BJ (cell line): ENCODE data around the gene XK. TPM values are rescaled to one million over a fixed set of nuclear protein-coding genes. Genes with fewer than 3 reads are reported as not detected.
"Not testable (repeated sequence)": the region's sequence is repeated elsewhere in the genome, so short reads cannot be mapped to it uniquely, and the experiment has no call there.

Experiments
- CTCF ChIA-PET: fragments of 350-600 bp; formaldehyde crosslinking; extraction: SDS; loops from one replicate; lab custom pipeline; 2021; ENCODE audit warnings: antibody characterized with exemption, inconsistent platforms; lab: Yijun Ruan, JAX
- POLR2A ChIA-PET: fragments of 300-600 bp; sonication (Branson Sonifier 250); formaldehyde crosslinking; extraction: SDS; loops from one replicate; lab custom pipeline; 2021; ENCODE audit warnings: antibody characterized with exemption; lab: Charles Lee
- DNase-seq: peaks from one replicate; pipeline ENCODE4 v3.0.0-alpha.2; 2011; ENCODE audit warnings: low read depth
- H3K27me3 ChIP-seq: 2 replicates; pipeline ENCODE4 v1.6.0; 2011; ENCODE audit warnings: low read length; ENCODE audit not compliant: control insufficient read depth, insufficient read depth
- H3K36me3 ChIP-seq: 2 replicates; pipeline ENCODE4 v1.5.1; 2011; ENCODE audit warnings: low read length; ENCODE audit not compliant: control insufficient read depth, insufficient read depth
- H3K4me3 ChIP-seq: 2 replicates; pipeline ENCODE4 v1.5.1; 2011; ENCODE audit warnings: low read depth, mild to moderate bottlenecking, control low read depth, low read length
- polyA plus RNA-seq: library from polyadenylated mRNA; depleted of rRNA; stranded (reverse); fragments of >200 nt; gene quantifications from 2 replicates; pipeline ENCODE4 v1.2.3, GENCODE V29; 2011
- TF ChIP-seq, protein P1 (sequence below): IDR thresholded peaks from 2 replicates; pipeline ENCODE4 v1.5.1; 2011; ENCODE audit warnings: low read depth, mild to moderate bottlenecking, control low read depth, inconsistent platforms, low read length, moderate library complexity; ENCODE audit not compliant: insufficient read depth

The XK gene
- polyA plus RNA-seq, 1 experiment: not detected

DNA sequence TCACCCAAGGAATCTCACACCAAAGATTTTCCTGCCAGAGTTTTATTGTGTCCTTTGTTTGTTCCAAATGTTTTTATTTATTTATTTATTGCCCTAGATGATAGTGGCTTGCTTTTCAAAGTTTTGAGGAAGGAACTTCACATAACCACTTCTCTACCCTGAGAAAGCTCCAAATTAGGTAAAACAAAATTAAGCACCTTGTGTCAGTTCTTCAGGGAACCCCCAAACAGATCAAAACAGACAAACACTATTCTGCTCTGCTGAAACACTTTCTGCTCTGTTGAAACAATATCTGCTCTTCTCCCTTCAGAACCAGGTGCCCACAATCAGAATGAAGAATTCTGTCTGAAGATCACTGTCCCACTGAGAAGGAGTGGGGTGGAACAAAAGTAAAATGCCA lies 77.8 kb downstream of the XK start:
- TF ChIP-seq, protein P1, sequence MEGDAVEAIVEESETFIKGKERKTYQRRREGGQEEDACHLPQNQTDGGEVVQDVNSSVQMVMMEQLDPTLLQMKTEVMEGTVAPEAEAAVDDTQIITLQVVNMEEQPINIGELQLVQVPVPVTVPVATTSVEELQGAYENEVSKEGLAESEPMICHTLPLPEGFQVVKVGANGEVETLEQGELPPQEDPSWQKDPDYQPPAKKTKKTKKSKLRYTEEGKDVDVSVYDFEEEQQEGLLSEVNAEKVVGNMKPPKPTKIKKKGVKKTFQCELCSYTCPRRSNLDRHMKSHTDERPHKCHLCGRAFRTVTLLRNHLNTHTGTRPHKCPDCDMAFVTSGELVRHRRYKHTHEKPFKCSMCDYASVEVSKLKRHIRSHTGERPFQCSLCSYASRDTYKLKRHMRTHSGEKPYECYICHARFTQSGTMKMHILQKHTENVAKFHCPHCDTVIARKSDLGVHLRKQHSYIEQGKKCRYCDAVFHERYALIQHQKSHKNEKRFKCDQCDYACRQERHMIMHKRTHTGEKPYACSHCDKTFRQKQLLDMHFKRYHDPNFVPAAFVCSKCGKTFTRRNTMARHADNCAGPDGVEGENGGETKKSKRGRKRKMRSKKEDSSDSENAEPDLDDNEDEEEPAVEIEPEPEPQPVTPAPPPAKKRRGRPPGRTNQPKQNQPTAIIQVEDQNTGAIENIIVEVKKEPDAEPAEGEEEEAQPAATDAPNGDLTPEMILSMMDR: no peak
- DNase-seq: no peak
- Histone ChIP-seq H3K4me3 (no peak overlapping the region), H3K27me3 (no peaks in the 10 kb centered on the region), H3K36me3 (no peaks in the 10 kb centered on the region)
- CTCF ChIA-PET: interaction anchor here (0.6 kb wide), 1 partner anchor 31 kb away, joined by 3 read pairs; no protein-coding TSS in a partner anchor
- POLR2A ChIA-PET: no interaction called here

DNA sequence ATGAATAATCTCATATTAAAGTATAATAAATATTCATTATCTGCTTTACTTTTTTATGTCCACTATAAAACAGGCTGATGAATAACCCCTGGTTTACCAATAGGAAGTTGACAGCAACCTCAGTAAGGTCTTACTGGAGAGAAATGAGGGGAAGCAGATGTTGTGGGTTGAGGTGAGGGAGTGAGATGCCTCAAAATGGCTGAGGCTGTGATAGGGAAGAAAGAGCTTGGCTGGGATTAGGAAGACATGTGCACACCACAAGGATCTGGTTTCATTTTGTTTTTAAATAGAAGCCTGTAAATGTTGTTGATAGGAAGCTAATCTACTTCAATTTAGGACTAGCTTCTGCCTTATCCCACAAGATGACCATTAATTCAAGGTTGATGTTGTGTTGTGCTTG lies 79.9 kb downstream of the XK start:
- no peak for DNase-seq
- TF ChIP-seq, protein P1: no peak
- no peak overlapping the region for H3K4me3 ChIP-seq
- H3K36me3 ChIP-seq: no peaks in the 10 kb centered on the region
- no peaks in the 10 kb centered on the region for H3K27me3 ChIP-seq
- POLR2A ChIA-PET: no interaction called here
- CTCF ChIA-PET: no interaction called here

DNA sequence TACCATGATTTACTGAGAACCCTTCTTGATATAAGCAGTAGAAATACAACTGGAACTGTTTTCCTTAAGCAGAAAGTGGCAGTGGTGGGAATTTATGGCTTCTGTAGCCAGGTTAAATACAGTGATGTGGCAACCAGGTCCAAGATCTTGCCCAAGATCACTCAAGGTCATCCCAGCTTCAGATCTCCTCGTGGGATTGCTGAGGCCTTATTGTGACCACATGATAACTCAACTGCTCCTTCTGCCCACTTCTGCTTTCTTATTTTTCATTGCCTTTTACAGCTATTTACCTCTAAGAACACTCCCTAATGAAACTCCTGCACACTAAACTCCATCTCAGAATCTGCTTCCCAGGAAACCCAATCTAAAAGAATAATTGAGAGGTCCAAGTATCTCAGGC lies 81.8 kb downstream of the XK start:
- Histone ChIP-seq H3K4me3 (no peak overlapping the region), H3K36me3 (no peaks in the 10 kb centered on the region), H3K27me3 (no peaks in the 10 kb centered on the region)
- CTCF ChIA-PET: no interaction called here
- no peak for DNase-seq
- TF ChIP-seq, protein P1: no peak
- POLR2A ChIA-PET: no interaction called here

DNA sequence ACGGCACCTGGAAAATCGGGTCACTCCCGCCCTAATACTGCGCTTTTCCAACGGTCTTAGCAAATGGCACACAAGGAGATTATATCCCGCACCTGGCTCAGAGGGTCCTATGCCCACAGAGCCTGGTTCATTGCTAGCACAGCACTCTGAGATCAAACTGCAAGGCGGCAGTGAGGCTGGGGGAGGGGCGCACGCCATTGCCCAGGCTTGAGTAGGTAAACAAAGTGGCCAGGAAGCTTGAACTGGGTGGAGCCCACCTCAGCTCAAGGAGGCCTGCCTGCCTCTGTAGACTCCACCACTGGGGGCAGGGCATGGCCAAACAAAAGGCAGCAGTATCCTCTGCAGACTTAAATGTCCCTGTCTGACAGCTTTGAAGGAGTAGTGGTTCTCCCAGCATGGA lies 83.3 kb downstream of the XK start:
- H3K27me3 ChIP-seq, POLR2A ChIA-PET, DNase-seq, H3K36me3 ChIP-seq, H3K4me3 ChIP-seq, CTCF ChIA-PET: not testable (repeated sequence)

DNA sequence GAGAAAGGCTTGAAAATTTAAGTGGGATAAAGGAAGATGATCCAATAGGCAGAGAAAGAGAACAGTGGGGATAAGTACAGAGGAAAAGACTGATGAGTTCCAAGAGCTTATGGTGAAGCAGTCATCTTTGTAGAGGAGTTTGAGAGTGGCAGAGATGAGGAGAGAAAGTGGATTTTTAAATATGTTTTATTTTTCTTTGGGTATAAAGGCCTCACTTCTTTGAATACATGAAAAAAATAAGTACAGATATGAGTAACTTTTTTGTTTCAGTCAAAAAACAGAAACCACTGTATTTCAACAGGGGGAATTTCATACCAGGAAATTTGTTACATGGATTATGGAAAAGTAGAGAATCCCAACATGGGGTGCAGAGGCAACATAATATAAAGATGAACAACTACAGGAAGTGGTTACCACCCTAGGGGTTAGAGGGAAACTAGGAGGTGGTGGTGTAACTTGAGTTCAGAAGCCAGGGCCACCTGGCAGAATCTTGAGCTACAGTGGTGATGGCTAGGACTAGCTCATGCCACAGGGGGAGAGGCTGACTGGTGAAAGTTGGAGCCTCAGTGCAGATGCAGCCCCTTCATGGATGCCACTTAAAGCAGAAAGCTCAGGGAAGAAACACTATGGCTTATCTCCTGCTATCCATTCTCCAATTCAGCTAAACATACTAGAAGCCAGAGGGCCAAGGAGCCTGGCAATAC lies 90.8 kb downstream of the XK start:
- ChIA-PET POLR2A (no interaction called here), CTCF (no interaction called here)
- TF ChIP-seq, protein P1: no peak
- no peak overlapping the region for H3K4me3 ChIP-seq
- H3K36me3 ChIP-seq: no peaks in the 10 kb centered on the region
- H3K27me3 ChIP-seq: no peaks in the 10 kb centered on the region
- no peak for DNase-seq

DNA sequence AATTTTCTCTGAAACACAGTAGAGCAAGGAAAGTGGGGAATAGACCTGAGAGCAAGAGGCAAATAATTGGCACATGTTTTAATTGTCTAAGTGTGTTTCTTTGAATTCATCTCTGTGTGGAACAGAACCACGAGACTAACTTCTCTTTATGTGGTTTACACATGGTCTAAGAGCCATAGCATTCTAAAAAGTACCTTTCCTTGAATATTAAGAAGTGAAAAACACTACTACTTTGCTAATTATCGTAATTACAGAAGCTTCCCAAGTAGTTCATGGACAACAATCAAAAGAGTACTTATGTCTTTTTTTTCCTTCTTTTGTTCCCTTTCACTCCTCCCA lies 91.4 kb downstream of the XK start:
- ChIA-PET CTCF (no interaction called here), POLR2A (no interaction called here)
- TF ChIP-seq, protein P1: no peak
- no peak for DNase-seq
- Histone ChIP-seq H3K36me3 (no peaks in the 10 kb centered on the region), H3K4me3 (no peak overlapping the region), H3K27me3 (no peaks in the 10 kb centered on the region)
